HuH-7.5 (cell line): ENCODE data around the gene MRPS24.
A peak's percentile ranks its signal among the peaks of the same experiment; 100 is the strongest.

Experiments used
- DNase-seq: peaks from one replicate; pipeline ENCODE4 v3.0.0; 2011; ENCODE audit warnings: low spot score

MRPS24 gene

DNA sequence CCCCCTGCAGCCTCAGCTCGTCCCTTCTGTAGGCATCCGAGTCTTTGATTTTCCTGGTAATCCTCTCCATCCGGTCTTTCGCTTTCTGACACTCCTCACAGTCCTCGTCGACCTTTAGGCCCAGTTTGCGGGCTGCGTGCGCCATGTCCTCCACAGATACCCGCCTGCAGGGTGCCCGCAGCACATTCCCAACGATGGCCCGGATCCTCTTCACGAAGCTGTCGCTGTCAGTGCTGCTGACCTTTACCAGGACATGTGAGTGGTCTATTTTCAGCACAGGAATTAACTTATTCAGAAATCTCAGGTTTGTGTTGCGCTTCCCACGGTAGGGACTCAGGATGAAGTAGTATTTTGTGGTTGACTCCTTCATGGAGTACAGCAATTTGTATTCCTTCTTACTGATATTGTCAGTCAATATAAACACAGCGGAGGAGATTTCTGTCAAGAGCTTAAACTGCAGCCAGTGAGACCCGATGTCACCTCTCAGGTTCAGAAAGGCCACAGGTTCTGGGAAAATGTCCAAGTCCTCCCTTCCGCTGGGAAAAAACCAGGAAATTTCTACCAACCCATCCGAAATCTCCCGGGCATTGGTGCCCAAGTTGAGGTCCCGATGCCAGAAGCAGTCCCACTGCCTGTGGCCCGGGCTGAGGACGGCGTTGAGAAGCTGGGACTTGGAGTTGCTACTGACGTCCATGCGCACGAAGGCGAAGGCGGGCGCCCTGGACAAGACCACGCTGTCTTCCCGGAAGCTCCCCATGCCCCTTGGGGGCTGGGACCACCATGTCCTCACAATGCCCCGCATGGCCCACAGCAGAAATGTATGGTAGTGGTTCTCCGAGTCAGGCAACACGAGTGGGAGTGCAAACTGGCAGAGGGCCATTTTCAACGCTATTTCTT is 8.9 kb upstream of the MRPS24 start:
- DNase-seq, result no peak

DNA sequence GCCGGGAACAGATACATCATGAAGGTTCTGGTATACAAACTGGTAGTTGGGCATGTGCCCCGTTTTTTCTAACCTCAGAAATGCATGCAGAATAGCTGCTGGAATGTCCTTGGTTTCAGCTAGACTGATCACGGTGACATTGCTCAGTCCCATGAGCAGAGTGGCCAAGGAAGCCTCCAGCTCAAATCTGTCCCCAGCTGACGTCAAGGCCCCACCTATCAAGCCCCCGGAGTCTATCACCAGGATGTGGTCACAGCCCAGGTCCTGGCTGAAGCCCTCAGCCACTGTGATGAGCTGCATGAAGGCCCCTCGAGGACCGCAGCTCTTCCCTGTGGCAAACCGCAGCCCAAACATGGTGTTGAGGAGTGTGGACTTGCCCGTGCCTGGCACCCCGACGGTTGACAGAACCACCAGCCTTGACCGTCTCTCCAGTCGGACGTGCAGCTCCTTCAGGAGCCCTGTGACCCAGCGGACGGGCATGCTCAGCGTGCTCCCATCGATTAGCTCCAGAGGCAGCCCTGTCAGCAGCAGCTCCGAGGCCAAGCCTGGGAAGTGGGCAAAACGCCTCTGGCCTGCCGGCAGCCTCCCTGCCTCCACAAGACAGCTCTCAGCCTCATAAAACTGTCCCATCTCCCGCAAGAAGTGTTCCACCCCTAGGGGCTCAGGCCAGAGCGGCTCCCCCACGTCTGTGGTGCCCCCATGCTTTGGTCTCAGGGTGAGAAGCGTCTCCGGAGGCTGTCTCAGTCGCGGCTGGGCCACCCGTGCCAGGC is 7.8 kb upstream of the MRPS24 start:
- DNase-seq, result no peak

DNA sequence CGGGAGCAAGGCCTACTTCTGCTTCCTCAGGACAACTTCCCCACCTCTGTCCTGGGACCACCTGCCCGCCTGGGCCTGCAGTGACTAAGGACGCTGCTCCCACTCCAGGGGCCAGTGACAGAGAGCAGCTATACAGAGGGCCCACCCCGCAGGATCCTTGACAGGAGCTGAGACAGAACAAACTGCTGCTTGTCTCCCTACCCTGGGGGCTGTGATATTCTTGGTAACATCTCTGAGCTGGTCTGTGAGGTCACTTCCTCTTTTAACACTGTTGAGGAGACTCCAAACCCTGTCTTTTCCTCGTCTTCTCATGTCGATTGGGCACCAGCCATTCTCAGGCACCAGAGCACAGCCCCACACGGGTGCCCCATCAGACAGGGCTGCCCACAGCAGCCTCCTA is 6.9 kb upstream of the MRPS24 start:
- DNase-seq, result no peak

DNA sequence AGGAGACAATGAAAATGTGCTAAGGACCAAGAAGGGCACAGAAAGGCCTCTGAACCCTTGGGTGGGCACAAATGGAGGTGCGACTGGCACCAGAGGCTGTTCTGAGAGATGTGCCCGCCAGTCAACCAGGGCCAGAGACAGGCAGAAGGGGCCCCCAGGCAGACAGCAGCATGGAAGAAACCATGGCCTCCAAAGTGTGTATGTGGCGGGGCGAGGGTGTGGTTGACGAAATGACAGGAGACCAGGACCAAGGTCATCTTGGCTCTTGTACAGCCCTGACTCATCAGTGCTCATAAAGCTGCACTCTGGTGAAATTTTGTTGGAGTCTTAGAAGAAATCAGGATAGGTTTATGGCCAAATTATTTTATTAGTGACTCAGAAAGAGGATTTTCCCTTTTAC is 4.0 kb upstream of the MRPS24 start:
- DNase-seq, result no peak

DNA sequence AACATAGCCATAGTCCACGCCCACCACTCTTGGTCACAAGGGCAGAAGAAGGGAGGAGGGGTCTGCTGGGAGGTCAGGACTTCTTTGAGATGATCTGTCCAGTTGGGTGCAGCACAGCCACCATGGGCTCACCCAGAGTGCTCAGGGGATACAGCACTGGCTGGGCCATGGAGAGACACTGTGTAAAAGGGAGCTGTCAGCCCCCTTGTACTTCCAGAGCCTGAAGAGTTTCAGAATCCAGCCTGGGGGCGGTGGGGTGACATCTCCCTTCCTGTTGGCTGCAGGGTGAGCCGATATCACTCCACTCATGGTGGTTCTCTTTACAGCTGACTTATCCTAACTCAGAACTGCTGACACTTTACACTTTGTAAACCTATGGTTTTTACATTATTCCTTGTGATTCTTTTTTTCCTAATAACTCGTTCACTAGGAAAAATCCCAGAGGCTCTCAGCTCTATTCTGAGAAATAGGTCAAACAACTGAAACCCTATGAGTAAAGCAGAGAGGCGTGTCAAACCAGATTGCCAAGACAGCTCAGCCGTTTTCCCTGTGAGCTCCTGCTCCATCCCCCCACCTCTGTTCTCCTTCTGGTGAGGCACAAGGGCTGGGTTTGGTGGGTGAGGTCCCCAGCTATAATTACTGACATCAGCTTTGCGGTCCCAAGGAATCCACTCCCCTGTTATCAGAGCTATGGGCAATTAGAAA is 3.2 kb upstream of the MRPS24 start:
- DNase-seq, result no peak

DNA sequence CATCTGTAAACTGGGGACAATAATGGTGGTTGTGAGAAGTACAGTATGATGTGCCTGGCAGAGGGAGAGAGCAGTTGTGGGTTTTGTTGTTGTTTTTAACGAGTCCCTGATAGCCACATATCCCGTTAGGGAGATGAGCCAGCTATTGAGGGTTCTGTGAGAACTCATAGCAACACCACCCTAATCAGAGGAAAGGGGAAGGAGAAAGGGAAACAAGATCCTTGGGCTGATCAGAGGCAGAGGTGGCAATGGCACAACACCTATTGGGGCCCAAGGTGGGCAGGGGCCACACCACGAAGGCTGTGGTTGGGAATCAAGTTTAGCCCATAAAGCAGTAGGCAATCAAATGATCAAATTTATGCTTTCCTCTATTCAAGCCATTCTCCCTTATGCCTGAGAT is 1.7 kb upstream of the MRPS24 start:
- DNase-seq, result no peak

DNA sequence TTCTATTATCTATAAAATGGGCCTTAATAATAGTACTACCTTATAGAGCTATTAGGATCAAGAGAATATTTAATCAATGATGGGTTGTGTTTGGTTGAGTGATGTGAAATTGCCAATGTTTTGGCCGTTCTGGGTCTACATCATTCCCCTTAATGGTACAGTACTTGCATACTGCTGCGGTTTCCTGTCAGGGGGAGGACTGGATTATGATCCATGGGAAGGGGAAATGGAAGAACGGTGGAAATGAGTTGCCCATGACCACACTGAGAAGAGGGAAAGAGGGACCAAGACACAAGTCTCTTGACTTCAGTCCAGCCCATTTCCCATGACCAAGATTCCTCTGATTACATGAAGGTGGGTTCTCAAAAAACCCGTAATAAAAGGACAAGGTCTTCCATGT is 999 bp upstream of the MRPS24 start:
- no peak for DNase-seq

DNA sequence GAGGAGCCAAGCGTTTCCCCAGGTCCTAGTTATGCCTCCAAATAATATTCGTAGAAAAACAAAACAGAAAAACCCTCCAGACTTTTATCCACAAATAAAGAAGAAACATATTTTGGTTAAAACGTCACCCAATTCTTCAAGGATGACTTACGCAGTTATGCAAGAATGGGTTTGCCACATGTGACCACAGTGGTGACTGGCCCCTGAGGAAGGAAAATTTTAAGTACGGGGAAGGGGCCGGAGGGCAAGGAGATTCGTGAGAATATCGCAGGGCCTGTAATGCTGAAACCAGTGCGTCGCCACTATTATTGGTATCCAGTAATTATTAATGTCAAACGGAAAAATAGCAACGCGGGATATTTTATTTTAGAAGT is 537 bp upstream of the MRPS24 start:
- DNase-seq, result peak; percentile 44

DNA sequence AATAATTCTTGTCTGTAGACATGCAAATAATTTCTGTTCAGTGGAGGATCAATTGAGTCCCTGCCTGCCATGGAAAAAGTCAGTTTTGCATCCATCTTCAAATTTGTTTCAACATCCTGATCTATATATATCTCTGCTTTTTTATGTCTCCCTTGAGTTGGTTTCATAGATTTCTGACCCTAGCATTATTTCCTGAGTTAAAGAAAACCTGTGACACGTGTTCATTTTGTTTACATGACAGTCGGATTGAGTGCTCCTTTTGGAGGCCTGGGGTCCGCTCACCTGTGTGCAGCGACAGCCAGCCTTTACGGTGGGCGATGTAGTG is 674 bp downstream of the MRPS24 start:
- no peak for DNase-seq

DNA sequence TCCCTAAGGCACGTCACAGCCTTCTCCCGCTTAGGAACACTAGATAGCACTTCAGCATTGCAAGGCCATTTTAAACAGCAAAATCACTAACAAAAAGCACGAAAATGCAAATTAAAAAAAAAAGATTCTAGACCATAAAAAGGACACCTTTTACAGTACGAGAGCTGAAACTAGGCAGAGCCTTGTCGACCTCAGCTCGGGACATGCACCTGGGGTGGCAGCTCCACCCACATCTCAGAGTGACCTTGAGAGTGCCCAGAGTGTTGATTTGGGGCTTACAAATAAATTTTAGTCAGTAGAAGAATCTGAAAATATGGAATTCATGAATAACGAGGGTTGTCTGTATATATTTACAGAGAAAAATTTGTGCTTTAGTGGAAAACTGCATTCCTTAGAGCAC is 1.1 kb downstream of the MRPS24 start:
- no peak for DNase-seq

DNA sequence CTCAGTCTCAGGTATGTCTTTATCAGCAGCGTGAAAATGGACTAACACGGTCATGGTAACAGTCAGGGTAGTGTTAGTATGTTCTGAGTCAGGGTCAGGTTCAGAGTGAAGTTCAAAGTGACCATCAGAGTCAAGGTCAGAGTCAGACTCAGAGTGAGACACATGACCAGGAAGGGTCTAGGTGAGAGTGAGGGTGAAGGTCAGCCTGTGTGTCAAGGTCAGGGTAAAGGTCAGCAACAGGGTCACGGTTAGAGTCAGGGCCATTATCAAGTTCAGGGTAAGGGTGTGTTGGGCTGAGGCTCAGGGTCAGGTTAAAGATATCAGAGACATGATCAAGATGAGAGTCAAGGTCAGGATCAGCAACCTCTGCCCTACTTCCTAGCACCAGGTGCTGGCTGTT is 4.0 kb downstream of the MRPS24 start:
- no peak for DNase-seq

DNA sequence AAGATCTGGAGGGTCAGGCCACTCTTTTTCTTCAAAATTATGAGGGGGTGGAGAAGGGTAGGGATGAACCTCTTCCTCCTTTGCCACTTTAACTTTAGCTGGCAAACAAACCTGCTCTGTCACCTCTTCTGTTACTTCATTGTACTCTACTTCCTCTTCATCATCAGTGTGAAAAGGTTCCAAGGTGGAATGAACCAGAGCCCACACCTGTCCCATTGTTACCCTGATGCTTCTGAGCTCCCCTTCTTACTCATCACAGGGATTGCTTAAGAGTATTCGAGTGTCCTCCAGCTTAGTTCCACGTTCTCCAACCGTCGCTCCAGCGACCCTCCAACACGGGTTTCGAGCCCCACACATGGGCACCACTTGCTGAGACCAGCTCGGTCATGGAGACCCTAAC is 5.2 kb downstream of the MRPS24 start:
- no peak for DNase-seq

DNA sequence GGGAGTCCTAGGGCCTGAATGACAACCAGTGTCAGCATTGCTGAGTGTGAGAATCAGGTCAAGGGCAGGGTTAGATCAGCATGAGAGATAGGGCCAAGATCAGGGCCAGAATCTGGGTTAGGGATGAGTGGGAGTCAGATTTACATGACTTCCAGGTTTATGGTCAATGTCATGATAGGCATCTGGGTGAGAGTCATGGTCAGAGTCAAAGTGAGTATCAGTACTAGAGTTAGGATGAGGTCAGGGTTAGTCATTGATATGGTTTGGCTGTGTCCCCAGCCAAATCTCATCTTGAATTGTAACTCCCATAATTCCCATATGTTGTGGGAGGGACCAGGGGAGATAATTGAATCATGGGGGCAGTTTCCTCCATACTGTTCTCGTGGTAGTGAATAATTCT is 12.3 kb downstream of the MRPS24 start:
- no peak for DNase-seq

DNA sequence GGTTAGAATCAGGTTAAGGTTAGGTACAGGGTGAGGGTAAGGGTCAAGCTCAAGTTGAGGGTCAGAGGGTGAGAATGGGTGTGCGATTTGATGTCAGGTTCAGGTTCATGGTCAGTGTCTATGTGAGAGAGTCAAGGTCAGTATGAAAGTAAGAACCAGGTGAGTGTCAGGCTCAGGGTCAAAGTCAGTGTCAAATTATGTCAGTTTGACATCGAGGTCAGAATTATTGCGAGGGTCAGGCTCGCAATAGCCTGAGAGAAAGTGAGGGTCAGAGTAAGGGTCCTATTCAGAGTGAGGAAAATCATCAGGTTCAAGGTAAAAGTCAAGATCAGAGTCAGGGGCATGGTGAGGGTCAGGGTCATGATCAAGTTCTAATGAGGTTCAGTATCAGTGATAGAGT is 13.0 kb downstream of the MRPS24 start:
- DNase-seq, result no peak

DNA sequence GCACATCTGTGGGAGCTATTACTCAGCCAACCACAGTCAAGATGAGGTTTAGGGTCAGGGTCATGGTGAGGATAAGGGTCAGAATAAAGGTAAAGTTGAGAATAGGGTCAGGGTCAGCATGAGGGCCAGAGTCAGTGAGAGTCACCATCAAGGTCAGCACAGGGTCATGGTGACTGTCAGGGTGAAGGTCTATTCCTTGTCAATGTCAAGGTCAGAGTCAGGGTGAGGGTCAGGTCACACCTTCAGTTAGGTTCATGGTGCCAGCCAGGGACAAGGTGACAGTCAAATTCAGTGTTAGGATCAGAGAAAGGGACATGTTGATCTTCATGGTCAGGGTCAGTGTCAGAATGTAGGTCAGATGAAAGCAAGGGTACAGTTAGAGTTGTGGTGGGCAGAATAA is 14.1 kb downstream of the MRPS24 start:
- no peak for DNase-seq

DNA sequence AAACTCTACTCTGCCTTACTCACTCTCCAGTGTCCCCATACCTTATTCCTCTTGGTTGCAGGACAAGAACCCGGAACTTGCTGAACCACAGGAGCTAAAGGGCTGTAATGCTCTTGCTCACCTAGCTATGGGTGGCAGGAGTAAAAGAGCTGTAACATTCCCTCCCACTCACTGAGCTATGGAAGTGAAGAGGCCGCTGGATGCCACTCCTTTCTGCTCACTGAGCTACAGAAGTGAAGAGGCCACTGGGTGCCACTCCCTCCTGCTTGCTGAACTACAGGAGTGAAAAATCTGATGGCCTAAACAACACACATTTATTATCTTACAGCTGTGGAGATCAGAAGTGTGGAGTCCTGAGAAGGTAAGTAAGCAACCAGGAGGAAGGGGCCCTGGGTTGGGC is 17.5 kb downstream of the MRPS24 start:
- no peak for DNase-seq

DNA sequence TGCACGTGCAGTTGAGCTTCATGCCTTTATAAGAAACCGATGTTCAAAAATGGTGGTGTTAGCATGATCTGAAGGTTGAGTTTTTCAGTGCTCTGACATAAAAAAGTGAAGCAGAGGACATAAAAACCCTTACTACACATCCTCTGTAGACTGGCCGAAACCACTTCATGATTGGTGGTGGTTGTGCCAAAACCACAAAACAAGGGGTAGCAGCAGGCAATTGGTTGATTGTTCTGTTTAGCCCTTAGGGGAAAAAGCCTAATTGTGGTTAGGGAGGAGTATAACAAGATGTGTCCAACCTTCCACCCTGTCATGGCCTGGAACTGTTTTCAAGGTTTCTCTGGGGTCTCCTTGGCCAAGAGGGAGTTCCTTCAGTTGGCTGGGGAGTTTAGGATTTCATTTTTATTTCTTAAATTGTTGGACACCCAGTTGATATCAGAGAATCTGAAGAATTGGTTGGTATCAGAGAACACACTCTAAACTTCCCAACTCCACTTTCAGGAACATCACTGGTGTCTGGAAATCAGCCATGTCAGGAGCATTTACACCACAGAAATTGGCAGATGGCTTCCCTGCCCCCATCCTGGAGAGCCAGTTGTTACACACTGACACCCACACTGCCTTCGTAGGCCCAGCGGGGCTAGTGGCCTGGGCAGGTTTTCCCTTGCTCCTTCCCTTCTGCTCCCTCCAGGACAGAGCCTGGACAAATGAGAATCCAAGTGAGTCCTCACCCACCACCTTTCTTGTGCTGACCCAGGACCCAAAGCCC is 18.8 kb downstream of the MRPS24 start:
- DNase-seq, result no peak

DNA sequence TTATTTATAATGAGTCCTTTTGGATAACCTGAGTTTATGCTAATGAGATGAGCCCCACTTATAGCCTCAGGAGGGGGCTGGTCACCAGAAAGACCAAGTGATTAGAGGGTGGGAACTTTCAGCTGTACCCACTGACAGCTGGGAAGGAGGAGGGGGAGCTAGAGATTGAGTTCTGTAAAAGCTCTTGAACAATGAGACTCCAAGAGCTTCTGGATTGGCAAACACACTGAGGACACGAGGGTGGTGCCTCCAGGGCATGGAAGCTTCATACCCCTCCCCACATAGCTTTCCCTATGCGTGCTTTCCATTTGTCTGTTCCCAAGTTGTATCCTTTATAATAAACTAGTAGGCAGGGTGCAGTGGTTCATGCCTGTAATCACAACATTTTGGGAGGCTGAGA is 20.3 kb downstream of the MRPS24 start:
- DNase-seq, result no peak

DNA sequence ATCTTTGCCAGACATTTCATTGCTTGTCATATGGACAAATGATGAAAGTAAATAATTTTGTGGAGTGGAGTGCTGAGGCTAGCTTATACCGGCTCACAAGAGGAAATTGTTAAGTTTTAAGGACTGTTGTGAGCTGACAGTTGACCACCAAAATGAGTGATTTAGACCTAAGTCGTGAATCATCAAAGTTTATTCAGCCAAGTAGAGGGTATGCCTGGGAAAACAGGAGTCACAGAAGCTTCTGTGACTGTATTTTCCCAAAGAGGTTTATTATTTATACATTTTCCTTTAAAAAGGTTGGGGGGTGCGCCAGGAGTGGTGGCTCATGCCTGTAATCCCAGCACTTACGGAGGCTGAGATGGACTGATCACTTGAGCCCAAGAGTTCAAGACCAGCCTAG is 21.8 kb downstream of the MRPS24 start:
- DNase-seq, result no peak

DNA sequence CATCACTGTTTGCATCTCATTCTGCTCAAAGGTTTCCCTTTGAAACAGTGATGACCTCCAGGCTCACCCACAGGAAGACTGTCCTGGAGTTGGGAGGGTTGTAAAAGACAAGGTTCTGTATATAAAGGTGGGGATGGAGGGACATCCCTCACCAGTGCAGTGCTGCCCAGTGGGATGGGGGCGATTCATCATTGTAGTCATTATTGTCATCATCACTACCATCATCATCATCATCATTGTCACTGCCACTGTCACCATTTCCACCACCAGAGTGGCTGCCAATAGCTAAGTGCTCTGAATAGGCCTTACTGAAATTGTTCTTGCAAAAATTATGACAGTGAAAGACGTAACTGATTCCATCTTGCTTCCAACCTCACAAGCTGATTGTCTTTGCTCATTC is 24.7 kb downstream of the MRPS24 start:
- DNase-seq, result no peak

DNA sequence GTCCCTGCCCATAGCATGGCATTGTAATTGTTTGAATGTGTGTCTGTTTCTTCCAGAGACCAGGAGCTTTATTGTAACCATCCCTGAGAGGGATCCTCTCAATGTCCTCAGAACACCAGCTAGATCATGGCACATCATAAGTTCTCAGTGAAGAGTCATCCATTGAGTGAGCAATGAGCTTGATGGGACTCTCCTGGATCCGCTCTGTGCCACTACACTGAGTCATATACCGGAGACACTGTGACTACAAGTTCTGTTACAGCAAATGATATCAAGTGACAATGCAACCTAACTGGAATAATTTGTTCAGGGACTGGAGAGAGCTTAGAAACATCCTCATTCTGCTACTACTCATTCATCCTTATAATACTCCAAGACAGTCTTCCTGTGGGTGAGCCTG is 25.1 kb downstream of the MRPS24 start:
- DNase-seq, result no peak

DNA sequence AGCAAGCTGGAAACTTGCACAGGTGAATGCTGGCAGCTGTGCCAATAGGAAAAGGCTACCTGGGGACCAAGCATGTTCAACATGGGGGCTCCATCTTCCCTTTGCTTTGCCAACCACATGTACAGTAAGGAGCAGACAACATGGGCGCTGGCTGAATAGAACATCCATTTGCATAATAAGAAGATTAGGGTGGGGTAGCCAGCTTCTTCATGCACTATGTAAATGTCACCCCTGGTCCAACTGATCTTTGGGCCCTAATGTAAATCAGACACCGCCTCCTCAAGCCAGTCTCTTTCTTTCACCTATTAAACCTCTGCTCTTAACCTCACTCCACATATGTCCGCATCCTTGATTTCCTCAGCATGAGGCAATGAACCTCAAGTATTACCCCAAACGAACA is 26.0 kb downstream of the MRPS24 start:
- DNase-seq, result no peak
